ENCODE results near the gene SRGAP3.
"Not testable (repeated sequence)": the region's sequence is repeated elsewhere in the genome, so short reads cannot be mapped to it uniquely, and the experiment has no call there.

SRGAP3 gene

DNA sequence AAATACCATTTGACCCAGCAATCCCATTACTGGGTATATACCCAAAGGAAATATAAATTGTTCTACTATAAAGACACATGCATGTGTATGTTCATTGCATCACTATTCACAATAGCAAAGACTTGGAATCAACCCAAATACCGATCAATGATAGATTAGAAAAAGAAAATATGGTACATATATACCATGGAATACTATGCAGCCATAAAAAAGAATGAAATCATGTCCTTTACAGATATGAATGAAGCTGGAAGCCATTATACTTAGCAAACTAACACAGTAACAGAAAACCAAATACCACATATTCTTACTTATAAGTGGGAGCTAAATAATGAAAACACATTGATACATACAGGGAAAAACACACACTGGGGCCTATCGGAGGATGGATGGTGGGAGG is 164.0 kb downstream of the SRGAP3 start:
- not testable (repeated sequence) for DNase-seq (ENCODE audit: low read depth in 2 of 2)

- no peak for DNase-seq (ENCODE audit: low read depth in 2 of 2)
Measured at GRCh38 chr3:9081184-9081818, 168.1 kb downstream of the SRGAP3 start.

DNA sequence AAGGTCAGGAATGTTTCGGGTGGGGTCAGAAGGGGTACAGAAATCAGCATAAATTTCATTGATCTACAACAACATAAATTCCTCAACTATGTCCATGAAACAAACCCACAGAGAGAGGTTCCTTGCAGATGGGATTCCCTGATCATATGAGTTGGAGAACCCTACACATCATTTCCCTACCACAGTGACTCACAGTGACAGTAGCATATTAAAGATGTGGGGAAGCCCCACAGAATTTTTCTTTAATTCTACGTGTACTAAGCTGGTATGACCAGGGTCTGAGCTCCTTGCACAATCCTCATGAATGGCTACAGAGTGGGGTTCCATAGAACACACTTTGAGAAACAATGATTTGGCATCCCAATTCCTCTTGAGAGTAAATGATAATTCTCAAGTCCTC is 169.3 kb downstream of the SRGAP3 start:
- no peak for DNase-seq (ENCODE audit: low read depth in 2 of 2)

- DNase-seq (ENCODE audit: low read depth in 2 of 2): no peak
Measured at GRCh38 chr3:9079676-9080075, 169.8 kb downstream of the SRGAP3 start.

DNA sequence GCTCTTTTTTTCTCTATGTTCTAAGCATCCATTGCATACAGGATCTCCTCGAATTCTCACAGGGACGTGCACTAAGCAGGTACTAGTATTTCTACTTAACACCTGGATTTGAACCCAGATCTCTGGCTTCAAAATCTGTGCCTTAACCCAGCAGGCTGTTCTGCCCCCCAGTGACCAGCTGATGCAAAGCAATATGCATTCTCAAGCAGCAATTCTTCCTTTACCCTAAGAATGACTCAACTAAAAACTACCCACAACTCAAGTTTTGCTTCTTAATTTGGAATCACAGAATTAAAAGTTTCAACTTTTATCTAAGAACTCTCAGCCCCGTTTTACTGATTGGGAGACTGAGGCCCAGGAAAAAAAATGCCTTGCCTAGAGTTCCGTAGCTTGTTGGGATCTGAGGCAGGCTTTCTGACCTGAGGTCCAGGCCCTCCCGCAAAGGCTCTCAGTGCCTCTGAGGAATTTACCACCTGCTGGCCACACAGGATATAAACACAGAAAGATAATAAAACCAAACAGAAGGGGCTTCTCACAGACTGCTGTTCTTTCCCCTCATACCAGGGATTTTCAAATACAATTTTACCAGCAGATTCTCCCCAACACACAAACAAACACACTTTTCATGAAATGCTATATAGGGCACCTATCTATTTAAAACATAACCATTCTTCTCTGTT is 170.7 kb downstream of the SRGAP3 start:
- no peak for DNase-seq (ENCODE audit: low read depth in 2 of 2)

DNA sequence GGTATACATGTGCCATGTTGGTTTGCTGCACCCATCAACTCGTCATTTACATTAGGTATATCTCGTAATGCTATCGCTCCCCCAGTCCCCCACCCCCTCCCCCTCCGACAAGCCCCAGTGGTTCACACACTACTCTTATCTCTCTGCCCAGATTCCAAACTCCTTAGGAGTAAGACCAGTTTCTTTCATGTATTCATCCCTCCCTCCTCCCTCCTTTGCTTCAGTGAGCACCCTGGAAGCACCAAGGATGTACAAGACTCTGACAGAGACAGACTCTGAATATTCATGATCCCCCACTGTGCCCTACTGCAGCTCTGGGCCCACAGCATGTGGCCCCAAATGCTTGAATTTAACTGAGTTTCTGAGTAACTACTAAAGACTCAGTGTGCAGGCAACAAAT is 172.4 kb downstream of the SRGAP3 start:
- no peak for DNase-seq (ENCODE audit: low read depth in 2 of 2)

- no peak for DNase-seq (ENCODE audit: low read depth in 2 of 2)
Measured at GRCh38 chr3:9075762-9076161, 173.7 kb downstream of the SRGAP3 start.

GRCh38 chr3:9074079-9074478 is 175.4 kb downstream of the SRGAP3 start:
- no peak for DNase-seq (ENCODE audit: low read depth in 2 of 2)

- no peak for DNase-seq (ENCODE audit: low read depth in 2 of 2)
Measured at GRCh38 chr3:9072667-9073009, 176.8 kb downstream of the SRGAP3 start.

DNA sequence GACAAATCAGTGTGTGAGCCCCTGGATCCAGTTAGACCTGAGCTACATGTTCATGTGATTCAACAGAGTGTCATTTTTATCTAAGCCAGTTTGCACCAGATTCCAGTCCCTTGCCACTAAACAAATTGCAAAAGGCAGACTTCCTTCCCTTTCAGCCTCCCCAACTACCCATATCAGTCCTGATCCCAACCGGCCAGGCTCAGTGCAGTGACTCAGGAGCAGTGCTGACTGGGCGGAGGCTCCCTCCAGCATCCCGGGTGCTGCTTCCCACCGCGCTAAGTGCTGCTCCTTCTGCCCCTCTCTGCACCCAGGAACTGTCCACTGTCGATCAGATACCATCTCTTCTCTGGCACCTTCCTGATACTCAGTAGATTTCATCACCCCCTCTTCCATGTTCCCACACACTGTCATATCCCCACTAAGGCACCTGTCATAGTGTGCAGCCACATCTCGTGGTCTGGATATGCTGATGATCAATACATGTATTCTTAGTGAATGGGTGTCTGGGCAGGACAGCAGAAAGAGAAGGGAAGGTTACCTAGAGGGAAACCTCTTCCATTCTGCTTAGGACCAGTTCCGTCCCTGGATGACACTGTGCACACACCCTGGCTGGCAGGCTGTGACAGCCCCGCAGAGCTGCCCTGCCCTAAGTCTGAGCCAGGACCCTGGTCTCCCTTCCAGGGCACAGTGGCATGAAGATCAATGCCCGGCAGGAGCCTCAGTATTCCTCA is 177.3 kb downstream of the SRGAP3 start:
- no peak for DNase-seq (ENCODE audit: low read depth in 2 of 2)

- no peak for DNase-seq (ENCODE audit: low read depth in 2 of 2)
Measured at GRCh38 chr3:9070961-9071360, 178.5 kb downstream of the SRGAP3 start.

GRCh38 chr3:9069971-9070370 is 179.5 kb downstream of the SRGAP3 start:
- DNase-seq (ENCODE audit: low read depth in 2 of 2): no peak

DNA sequence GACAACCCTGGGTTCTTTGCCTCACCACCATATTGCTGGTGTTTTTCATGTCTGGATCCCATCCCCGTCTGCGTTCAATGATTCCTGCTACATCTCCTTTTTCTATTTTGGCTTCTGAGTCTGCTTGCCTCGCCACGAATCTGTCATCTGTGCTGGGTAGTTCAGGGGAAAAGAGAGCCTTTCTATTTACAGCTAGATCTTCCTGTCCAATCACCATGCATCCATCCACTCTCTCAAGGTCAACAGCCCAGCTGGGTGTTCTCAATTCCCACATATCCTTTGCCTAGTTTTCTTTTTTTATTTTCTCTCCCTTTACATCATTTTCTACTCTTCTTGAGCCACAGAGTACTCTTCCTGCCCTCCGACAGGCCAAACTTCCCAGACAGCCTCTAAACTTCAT is 181.4 kb downstream of the SRGAP3 start:
- no peak for DNase-seq (ENCODE audit: low read depth in 2 of 2)

- no peak for DNase-seq (ENCODE audit: low read depth in 2 of 2)
Measured at GRCh38 chr3:9067352-9067975, 182.0 kb downstream of the SRGAP3 start.

- no peak for DNase-seq (ENCODE audit: low read depth in 2 of 2)
Measured at GRCh38 chr3:9066775-9067174, 182.7 kb downstream of the SRGAP3 start.

DNA sequence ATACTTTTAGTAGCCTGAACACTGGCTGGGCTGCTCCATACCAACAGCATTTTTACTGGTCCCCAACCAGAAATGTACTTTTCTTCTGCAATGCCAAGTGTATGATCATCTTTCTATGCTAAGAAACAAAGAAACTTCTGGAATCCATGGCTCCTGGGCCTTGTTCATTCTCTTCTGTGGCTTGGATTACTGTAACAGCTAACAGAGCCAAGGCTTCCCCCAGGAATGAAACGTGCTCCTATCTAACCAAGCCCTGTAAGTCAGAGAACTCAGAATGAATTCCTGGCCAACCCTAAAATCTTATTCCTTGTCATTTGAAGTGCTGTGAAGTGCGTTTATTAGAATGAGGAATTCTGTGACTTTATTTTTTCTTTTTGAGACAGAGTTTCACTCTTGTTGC is 183.3 kb downstream of the SRGAP3 start:
- DNase-seq (ENCODE audit: low read depth in 2 of 2): no peak

- DNase-seq (ENCODE audit: low read depth in 2 of 2): no peak
Measured at GRCh38 chr3:9064850-9065249, 184.6 kb downstream of the SRGAP3 start.

- no peak for DNase-seq (ENCODE audit: low read depth in 2 of 2)
Measured at GRCh38 chr3:9064251-9064650, 185.2 kb downstream of the SRGAP3 start.

DNA sequence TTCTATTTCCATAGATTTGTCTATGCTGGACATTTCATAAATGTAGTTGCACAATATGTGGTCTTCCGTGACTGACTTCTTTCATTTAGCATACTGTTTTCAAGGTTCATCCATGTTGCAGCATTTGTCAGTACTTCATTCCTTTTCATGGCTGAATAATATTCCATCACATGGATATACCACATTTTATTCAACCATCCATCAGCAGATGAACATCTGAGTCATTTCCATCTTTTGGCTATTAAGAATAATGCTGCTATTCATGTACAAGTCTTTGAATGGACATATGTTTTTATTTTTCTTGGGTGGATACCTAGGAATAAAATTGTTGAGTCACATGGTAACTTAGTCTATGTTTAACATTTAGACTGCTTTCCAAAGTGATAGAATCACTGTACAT is 186.9 kb downstream of the SRGAP3 start:
- DNase-seq (ENCODE audit: low read depth in 2 of 2): no peak

- DNase-seq (ENCODE audit: low read depth in 2 of 2): no peak
Measured at GRCh38 chr3:9061634-9062033, 187.8 kb downstream of the SRGAP3 start.

GRCh38 chr3:9059489-9060400 is 189.7 kb downstream of the SRGAP3 start:
- DNase-seq (ENCODE audit: low read depth in 2 of 2): no peak

DNA sequence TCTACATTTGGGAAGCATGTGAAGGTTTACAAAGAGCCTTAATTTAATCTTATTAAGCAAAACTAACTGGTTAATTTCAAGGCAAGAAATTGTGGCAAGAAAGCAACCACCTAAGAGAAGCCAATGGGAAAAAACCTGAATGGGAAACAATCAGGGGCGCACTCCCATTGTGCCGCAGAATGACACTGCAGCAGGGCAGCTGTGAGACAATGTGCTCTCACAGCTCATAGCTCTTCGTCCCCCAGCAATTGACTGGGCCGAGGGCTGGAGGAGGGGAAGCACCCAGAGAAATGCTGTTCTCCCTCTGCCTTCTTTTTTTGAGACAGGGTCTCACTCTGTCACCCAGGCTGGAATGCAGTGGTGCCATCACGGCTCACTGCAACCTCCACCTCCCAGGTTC is 192.9 kb downstream of the SRGAP3 start:
- no peak for DNase-seq (ENCODE audit: low read depth in 2 of 2)
